ENCODE data around the gene SUMF2.
"Not testable (repeated sequence)": the region's sequence is repeated elsewhere in the genome, so short reads cannot be mapped to it uniquely, and the experiment has no call there.

Gene SUMF2

GRCh38 chr7:56106108-56107073 is 42.3 kb downstream of the SUMF2 start, which contains the start of gene CHCHD2:
Gene CHCHD2, minus strand, starts transcription at chr7:56106476. Its CDS starts 63 bp downstream, at chr7:56106413.
- TF ChIP-seq CTCF (IDR thresholded peaks at IDR 0.05; ENCODE audit: low read depth, low read length) = no peak
- peak; percentile 96 for DNase-seq (ENCODE audit: extremely low read depth, low read depth)

DNA sequence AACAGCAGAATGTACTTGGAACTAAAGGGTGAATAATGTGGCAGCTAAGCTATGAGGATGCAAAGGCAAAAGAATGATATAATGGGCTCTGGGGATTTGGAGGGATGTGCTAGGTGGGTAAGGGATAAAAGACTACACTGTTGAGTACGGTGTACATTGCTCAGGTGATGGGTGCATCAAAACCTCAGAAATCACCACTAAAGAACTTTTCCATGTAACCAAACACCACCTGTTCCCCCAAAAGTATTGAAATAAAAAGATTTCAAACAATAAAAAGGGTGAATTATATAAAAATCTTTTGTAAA is 43.8 kb downstream of the SUMF2 start:
- no peak for TF ChIP-seq CTCF (IDR thresholded peaks at IDR 0.05; ENCODE audit: low read depth, low read length)
- no peak for DNase-seq (ENCODE audit: extremely low read depth, low read depth)

DNA sequence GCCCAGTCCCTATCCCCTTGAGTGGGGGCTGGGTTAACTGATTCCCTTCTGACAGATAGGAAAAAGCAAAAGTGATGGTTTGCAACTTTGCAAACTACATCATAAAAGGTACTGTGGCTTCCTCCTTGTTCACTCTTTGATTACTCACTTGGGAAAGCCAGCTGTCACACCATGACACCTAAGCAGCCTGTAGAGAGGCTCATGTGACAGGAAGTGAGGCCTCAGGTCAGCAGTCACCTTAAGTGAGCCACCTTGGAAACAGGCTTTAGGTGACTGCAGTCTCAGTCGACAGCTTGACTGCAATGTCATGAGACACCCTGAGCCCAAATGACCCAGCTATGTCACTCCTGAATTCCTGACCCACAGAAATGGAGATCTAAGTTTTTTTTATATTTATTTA is 46.5 kb downstream of the SUMF2 start:
- no peak for DNase-seq (ENCODE audit: extremely low read depth, low read depth)
- TF ChIP-seq CTCF (IDR thresholded peaks at IDR 0.05; ENCODE audit: low read depth, low read length) = no peak

DNA sequence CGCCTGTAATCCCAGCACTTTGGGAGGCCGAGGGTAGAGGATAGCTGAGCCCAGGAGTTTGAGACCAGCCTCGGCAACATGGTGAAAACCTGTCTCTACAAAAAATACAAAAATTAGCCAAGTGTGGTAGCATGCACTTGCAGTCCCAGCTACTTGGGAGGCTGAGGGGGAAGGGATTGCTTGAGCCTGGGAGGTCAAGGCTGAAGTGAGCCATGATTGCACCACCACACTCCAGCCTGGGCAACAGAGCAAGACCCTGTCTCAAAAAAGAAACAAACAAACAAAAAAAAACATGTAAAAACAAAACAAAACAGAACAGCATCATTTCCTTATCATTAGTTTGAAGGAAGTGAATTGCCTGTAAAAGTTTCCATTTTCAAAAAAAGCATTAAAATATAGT is 48.2 kb downstream of the SUMF2 start:
- DNase-seq (ENCODE audit: extremely low read depth, low read depth) = not testable (repeated sequence)

DNA sequence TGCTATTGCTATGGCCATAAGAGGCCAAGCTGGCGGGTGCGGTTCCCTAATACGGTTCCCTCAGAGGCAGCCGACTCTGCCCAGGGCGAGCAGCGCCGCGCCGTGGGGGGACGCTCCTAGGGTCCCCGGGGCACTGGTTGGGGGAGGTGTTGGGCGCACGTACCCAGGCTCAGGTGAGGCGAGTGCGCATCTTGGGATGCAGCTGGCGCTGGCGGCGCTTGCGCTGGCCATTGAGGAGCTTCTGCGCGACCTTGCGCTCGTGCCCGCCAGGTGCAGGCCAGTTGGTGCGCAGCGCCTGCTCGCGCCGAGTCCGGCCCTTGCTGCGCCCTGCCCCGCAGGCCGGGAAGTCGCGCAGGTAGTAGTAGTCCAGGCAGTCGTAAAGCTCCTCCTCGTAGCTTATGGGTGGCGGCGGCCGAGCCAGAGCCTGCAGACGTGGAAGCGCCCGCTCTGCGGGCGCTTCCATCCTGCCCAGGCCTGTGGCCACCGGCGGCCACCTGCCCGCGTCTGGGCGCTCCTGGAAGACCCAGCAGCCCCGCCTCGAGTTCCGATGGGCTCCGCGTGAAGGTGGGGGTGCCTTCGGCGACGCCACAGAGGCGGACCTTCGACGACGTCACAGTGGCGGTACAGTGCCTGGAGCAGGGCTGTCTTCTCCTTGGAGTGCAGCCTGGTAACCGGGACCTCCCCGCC is 51.9 kb downstream of the SUMF2 start, which contains the start of gene NUPR2:
Gene NUPR2 (minus strand): TSS at position 566 of the 687 bp plus-strand sequence. CDS start 103 bp downstream, at position 463.
- DNase-seq (ENCODE audit: extremely low read depth, low read depth) = no peak
- no peak for TF ChIP-seq CTCF (IDR thresholded peaks at IDR 0.05; ENCODE audit: low read depth, low read length)

DNA sequence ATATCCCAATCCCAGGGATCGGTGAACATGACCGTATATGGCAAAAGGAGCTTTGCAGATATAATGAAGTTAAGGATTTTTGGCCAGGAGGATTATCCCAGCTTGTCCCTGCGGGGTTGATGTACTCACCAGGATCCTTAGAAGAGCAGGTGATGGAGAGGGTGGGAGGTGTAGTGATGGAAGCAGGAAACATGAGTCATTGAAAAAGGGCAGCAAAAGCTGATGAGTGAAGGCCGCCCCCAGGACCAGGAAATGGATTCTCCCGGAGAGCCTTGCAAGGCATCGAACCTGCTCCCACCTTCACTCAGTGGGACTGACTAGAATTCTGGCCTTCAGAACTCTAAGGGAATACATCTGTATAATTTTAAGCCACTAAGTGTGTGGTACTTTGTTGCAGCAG is 57.4 kb downstream of the SUMF2 start:
- DNase-seq (ENCODE audit: extremely low read depth, low read depth) = no peak
- TF ChIP-seq CTCF (IDR thresholded peaks at IDR 0.05; ENCODE audit: low read depth, low read length) = no peak

DNA sequence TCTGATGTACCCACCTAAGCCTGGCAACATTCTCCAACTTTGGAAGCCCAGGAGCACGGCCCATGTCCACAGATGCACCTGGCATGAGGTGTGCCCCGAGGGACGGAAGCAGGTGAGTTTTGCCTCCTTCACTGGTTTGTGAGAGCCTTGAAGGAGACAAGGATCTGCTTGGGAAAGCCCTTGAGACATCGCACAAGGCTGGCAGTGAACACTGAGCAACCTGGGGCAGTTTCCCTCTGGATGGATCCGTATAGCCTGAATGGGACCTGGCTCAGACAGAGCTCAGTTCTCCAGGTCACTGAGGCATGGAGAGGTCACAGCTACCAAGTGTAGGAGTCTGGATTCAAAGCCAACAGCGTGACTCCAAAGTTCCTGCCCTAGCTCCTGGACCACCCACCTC is 60.9 kb downstream of the SUMF2 start:
- no peak for TF ChIP-seq CTCF (IDR thresholded peaks at IDR 0.05; ENCODE audit: low read depth, low read length)

More for the DNA sequence above, 60.9 kb downstream of the SUMF2 start:
- no peak for DNase-seq (ENCODE audit: extremely low read depth, low read depth)

Data from AG09319 (cell line).